Measurements from ENCODE around the gene SHE.
A peak's percentile ranks its signal among the peaks of the same experiment; 100 is the strongest.
"Not testable (repeated sequence)": the region's sequence is repeated elsewhere in the genome, so short reads cannot be mapped to it uniquely, and the experiment has no call there.

The SHE gene

GRCh38 chr1:154512760-154513159 is 10.5 kb upstream of the SHE start:
- no peak for DNase-seq

DNA sequence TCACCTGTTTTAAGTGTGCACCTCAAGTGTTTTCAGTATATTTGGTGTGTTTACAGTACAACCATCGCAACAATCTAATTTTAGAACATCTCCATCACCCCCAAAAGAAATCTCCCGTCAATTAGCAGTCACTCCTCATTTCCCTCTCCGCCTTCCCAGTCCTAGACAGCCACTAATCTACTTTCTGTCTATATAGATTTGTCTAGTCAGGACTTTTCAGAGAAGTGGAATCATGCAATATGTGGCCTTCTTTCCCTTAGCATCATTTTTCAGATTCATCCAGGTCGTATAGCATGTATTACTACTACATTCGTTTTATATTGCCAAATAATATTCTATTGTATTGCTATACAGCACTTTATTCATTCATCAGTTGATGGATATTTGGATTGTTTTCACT is 1.7 kb upstream of the SHE start:
- DNase-seq: no peak

GRCh38 chr1:154502744-154503115 is 518 bp upstream of the SHE start:
- no peak for DNase-seq

DNA sequence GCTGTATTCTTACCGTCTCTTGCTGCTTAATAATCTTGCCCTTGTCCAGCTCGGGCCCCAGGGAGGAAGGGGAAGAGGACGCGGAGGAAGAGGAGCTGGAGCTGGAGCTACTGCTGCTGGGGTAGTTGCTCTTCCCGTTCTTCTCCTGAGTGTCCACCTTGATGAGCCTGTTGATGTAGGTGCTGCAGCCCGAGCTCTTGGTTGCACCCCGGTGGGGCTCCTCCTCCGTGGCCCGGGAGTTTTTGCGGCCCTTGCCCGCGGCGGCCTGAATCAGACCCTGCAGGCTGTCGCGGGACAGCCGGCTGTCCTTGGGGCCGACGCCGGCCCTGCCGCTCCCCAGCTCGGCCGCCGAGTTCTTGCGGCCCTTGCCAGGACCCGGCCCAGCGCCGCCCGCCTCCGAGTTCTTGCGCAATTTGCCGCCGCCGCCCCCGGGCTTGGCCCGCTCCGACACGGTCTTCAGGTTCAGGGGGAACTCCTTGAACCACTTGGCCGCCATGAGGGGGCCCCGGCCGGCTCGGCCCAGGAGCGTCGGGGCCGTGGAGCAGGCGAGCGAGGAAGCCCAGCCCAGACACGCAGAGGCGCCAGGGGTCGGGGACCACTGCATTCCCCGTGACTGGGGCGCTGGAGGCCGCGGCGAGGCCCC is 668 bp downstream of the SHE start:
- DNase-seq: no peak

- no peak for DNase-seq
These were observed 1.7 kb downstream of the SHE start for GRCh38 chr1:154500533-154500932.

DNA sequence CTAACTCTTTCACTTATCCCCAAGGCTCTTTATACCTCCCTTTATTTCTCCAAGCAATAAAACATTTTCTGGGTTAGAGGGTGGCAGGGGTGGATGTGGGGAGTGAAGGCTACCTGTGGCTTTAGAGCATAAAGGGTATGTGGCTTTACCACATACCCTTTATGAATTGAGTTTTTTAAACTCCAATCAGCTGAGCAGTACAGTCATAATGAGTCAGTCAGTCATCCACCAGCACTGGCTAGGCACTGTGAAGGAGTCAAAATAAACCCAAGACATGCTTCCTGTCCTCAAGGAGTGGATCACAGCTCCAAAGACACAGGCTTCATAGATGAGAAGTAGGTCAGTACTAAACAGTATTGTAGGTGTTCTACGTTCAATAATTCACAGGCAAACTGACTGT is 2.8 kb downstream of the SHE start:
- no peak for DNase-seq

DNA sequence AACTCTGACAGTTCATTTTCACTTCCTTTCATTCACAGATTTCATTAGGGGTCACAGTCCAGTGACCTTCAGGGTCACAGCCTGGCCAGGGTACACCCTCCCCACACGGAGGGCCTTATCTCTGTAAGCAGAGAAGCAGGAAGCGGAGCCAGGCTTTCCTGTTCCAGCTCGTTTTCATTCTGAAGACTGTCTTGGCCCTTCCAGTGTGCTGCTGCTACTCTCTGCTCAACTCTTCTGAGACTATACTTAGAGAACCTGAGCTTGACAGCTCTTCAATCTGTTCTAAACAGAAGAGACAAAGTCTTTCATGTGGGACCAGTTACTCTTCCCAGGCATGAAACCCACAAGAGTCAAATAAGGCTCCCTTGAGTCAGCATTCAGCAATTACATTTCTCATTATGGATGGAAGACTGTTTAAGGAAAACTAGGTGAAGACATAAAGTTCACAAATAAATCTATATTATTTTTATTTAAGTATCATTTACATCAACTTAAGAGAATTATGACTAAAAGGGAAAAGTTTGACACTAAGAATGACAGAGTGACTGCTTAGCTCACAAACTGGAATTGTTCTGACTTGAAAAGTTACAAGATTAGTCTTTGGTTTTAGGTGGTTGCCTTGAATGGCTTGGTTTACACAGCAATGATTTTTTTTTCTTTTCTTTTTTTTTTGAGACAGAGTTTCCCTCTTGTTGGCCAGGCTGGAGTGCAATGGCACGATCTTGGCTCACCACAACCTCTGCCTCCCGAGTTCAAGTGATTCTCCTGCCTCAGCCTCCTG is 5.0 kb downstream of the SHE start:
- DNase-seq: peak; percentile 45 to 53

GRCh38 chr1:154496383-154496782 is 5.8 kb downstream of the SHE start:
- no peak for DNase-seq

GRCh38 chr1:154495496-154496273 is 6.5 kb downstream of the SHE start:
- DNase-seq: no peak

GRCh38 chr1:154493276-154493675 is 8.9 kb downstream of the SHE start:
- peak; percentile 47 to 70 for DNase-seq

DNA sequence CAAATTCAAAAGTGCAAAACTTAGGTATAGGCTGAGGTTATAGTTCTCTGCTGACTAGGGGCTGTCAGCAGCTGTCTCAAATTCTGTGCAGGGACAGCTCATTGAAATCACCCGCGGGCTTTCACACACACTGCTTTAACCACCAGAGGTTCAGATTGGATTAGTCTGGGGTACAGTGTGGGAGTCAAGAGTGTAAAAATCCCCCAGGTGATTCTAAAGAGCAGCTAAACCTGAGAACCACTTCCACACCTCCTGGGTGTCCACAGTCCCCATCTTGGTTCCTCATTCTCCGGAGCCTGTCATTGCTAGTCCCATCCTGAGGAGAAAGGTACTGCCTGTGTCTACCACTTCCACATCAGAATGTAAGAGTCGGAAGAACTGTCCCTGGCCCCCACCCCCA is 10.1 kb downstream of the SHE start:
- peak; percentile 30 to 34 for DNase-seq

- DNase-seq: peak; percentile 56 to 66
These were observed 11.9 kb downstream of the SHE start for GRCh38 chr1:154490317-154490716.

GRCh38 chr1:154489695-154490274 is 12.4 kb downstream of the SHE start:
- no peak for DNase-seq

- no peak for DNase-seq
These were observed 13.3 kb downstream of the SHE start for GRCh38 chr1:154488922-154489321.

- DNase-seq: not testable (repeated sequence)
These were observed 15.5 kb downstream of the SHE start for GRCh38 chr1:154486756-154487155.

- no peak for DNase-seq
These were observed 16.2 kb downstream of the SHE start for GRCh38 chr1:154485910-154486496.

GRCh38 chr1:154485106-154485505 is 17.1 kb downstream of the SHE start:
- peak; percentile 90 to 95 for DNase-seq

- no peak for DNase-seq
These were observed 18.0 kb downstream of the SHE start for GRCh38 chr1:154483941-154484803.

GRCh38 chr1:154481053-154481452 is 21.2 kb downstream of the SHE start:
- peak; percentile 33 to 60 for DNase-seq

DNA sequence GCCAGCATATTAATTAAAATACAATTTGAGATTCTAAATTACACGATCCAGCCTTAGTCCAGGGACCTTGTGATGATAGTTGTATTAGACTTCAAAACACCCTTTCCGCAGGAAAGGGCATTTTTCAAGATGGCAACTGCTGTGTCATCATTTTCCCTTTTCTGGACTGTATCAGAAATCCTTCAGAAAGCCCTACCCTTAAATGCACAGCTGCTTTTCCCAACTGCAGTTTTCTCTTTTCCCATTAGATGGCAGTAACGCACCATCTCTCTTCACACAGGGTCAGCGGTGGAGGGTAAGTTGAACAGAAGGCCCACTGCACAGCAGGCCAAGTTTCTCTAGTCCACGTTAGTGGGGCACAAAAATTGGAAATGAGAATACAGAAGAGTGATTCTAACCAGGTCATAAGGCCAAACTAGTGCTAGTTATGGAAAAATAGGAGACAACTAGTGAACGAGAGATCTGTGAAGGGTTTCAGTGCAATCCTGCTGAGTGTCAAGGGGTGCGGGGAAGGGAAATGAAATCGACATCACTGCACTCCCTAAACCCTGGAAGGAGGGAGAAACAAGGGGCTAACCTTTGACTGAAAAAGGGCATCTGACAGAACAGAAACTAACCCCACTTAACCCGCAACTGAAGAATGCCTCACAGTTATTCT is 22.3 kb downstream of the SHE start:
- DNase-seq: peak; percentile 83 to 87

DNA sequence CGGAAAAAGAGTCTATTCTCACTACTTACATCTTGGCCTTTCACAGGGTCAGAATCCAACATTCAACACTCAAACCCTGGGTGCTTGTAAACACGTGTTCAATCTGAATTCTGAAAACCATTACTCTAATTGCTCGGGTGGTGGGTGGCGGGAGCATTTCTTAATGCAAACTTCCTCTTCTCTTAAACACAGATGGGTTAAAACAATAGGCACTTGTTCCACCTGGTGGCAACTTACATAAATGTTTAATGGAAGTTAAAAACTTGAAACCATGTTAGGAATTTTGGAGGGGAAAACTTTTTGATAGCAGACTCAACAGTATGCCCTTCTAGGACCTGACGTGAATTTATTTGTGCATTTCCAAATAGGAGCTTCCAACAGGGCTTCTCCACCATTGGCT is 23.6 kb downstream of the SHE start:
- DNase-seq: peak; percentile 88 to 90

GRCh38 chr1:154478013-154478412 is 24.2 kb downstream of the SHE start:
- no peak for DNase-seq
